DMS53 (cell line): ENCODE measurements around the gene FOXN1.
"Not testable (repeated sequence)": the region's sequence is repeated elsewhere in the genome, so short reads cannot be mapped to it uniquely, and the experiment has no call there.

Source experiments
- DNase-seq: peaks from one replicate; lab custom pipeline; 2025; lab: John Stamatoyannopoulos, UW

The FOXN1 gene

GRCh38 chr17:28505986-28506665 lies at the start of gene FOXN1:
Gene FOXN1 (plus strand): TSS chr17:28506348. CDS start chr17:28523970, 17,622 bp downstream.
- DNase-seq: no peak

DNA sequence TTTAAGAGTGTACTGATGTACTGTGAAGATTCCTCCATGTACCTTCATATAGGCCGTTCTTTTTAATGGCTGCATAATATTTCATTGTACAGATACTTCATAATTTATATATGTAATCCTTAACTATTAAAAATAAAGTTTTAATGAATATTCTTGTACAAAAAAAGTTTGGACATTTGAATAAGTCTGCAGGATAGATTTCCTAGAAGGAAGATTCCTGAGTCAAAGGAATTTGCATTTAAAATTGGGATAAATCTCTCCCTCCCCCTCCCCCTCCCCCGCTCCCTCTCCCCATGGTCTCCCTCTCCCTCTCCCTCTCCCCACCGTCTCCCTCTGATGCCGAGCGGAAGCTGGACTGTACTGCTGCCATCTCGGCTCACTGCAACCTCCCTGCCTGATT lies 48.3 kb upstream of the FOXN1 start:
- DNase-seq: no peak

DNA sequence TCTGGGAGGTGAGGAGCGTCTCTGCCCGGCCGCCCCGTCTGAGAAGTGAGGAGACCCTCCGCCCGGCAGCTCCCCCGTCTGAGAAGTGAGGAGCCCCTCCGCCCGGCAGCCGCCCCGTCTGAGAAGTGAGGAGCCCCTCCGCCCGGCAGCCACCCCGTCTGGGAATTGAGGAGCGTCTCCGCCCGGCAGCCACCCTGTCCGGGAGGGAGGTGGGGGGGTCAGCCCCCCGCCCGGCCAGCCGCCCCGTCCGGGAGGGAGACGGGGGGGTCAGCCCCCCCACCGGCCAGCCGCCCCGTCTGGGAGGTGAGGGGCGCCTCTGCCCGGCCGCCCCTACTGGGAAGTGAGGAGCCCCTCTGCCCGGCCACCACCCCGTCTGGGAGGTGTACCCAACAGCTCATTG lies 47.3 kb upstream of the FOXN1 start:
- not testable (repeated sequence) for DNase-seq

DNA sequence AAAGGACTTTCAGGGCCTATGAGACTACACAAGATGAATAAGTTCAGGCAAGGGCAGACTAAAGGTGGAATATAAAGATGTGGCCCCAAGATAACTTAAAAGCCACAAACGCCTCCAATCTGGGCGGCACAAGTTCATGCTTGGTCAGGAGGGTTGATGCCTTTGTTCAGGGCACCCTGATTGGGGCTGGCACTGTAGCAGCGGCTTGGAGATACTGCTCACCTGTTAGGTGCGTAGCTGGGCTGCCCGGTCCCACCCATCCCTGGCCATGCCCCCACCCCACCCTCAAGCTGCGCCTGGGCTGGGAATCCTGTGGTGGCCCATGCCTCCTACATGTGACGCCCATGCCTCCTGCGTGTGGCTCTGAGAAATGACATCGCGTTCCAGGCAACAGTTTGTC lies 45.2 kb upstream of the FOXN1 start:
- no peak for DNase-seq

DNA sequence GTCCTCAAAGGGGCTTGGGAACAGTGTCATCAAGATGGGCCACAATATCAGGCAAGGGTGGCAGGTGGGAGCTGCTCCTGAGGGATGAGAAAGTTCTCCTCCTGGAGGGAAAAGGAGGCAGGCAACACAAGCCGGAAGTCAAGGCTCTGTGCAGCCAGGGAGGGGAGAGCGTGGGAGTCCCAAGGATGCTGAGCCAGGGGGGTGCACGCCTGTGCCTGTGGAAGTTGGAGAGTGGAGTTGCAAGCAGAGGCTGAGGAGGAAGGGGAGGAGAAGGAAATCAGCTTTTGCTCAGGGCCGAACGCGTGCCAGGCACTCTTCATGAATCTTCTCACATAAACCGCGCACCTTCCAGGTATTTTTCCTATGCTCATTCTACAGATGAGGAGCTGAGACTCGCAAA lies 40.1 kb upstream of the FOXN1 start:
- no peak for DNase-seq

- no peak for DNase-seq
These were observed 39.6 kb upstream of the FOXN1 start for GRCh38 chr17:28466521-28467048.

- no peak for DNase-seq
These were observed 38.6 kb upstream of the FOXN1 start for GRCh38 chr17:28467456-28468025.

GRCh38 chr17:28468033-28468735 lies 38.0 kb upstream of the FOXN1 start:
- not testable (repeated sequence) for DNase-seq

- peak; percentile 40 for DNase-seq
These were observed 37.4 kb upstream of the FOXN1 start for GRCh38 chr17:28468781-28469180.

GRCh38 chr17:28469376-28469775 lies 36.8 kb upstream of the FOXN1 start:
- no peak for DNase-seq

DNA sequence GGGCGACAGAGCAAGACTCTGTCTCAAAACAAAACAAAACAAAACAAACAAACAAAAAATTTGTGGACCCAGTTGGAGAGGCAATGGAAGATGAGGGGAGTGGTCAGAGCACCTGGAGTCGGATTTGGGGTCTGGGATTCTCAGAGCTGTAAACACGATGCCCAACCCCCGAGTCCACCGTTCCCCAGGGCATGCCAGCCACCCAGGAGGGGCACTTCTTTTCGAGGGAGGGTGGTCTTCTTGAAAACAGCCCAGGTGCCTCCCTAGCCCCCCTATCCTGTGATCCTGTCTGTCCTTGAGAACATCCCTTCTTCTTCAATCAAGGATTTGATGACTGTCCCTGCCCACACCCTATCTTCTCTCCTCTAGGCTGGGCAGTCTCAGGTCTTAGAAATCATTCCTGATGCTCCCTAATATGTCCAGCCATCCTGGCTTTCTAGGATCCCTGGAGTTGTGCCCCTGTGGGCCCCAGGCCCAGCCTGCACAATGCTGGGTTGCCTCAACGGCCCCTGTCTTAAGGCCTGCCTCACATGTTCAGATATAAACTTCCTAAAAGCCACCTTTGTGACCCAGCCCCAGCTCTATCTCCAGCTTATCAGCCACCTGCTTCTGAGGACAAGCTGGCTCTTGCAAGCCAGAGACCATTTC lies 35.8 kb upstream of the FOXN1 start:
- no peak for DNase-seq

- DNase-seq: no peak
These were observed 35.2 kb upstream of the FOXN1 start for GRCh38 chr17:28470914-28471366.

GRCh38 chr17:28471531-28472342 lies 34.4 kb upstream of the FOXN1 start:
- DNase-seq: no peak

DNA sequence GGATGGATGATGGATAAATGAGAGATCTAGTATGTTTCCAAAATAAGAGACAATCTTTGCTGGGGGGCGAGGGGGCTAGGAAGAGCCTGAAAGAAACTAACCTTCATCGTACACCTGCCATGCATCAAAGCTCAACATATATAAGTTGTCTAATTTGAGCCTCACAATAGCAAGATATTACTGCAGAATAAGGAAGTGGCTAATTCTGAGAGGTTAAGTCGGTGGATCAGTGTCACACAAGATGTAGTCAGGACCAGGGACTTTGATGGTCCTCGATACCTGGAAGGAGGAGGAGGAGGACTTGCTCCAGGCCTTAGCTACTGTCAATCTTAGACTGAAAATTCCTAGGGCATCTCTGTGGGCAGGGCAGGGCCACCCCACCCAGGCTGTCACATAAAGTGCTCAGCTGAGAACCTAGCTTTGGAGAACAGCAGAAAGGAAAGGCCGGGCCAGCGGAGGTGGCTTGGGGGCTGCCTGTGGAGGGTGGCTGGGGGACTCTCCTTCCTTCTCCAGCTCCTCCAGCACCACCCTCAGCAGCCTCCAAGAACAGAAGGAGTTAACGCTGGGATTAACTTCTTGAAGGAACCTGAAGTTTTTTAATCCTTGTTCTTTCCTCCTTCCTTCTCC lies 33.2 kb upstream of the FOXN1 start:
- DNase-seq: no peak

DNA sequence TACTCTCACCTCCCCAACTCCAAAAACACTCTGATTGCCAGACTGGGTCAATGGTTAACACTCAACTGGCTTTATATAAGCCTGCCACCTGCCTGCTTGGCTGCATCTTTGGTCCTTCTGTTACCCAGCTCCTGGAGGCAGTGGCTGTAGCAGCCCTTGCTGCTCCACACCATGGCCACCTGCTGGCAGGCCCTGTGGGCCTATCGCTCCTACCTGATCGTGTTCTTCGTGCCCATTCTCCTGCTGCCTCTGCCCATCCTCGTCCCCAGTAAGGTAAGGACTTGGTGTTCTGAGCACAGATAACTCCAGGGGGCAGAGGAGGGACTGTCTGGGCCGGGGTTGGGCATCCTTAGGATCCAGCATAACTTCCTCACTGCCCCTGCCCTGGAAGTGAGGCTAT lies 32.6 kb upstream of the FOXN1 start, which contains the start of gene SLC13A2:
Gene SLC13A2, plus strand, starts transcription at position 103 of the 400 bp plus-strand sequence. Its CDS starts 69 bp downstream, at position 172.
- peak; percentile 32 for DNase-seq

DNA sequence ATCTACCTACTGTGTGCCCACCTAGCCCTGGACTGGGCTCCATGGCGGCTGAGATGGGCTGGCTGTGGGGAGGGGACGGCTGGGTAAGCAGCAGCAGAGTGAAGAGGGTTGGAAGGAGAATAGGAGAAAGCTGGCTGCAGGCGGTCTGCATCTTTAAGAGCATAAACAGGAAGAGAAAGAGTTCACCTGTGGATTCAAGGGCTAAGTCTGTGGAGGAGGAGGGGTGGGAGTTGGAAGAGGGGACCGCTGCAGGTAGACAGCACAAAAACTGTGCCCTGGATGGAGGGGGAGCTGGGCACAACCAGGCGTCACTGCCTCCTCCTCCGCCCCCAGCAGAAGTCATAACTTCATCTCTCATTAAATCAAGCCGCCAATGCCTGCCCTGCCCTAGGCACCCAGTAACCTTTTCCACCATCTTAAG lies 32.0 kb upstream of the FOXN1 start:
- no peak for DNase-seq

DNA sequence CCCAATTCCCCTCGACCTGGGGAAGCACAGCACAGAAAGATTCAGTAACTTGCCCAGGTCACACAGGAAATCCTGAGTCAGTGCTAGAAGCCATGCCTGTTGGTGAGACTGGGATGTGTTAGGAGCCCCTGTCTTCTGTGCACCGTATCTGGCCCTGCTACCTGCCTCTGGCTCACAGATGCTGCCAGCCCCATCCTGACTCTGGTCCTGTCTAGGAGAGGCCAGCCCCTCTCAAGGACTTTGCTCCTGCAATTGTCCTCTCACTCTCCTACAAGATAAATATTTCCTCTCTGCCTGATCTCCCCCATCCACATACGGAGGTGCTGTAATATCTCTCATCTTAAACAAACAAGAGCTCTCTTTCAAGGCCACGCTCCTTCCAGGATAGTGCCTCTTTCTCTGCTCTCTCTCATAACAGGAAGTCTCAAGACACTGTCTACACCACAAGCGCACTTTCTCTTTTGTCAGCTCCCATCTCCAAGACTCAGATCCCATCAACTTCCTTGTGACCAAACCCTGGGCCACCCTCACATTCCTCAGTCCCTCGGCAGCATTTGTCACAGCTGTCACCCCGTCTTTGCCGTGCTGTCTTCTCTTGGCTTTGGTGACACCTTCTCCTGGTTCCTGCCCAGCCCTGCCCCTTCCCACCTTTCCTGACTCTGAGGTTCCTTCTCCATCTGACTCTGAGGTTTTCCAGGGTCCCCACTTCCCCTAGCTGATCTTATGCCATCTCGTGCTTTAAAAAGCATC lies 30.8 kb upstream of the FOXN1 start:
- peak; percentile 42 for DNase-seq

DNA sequence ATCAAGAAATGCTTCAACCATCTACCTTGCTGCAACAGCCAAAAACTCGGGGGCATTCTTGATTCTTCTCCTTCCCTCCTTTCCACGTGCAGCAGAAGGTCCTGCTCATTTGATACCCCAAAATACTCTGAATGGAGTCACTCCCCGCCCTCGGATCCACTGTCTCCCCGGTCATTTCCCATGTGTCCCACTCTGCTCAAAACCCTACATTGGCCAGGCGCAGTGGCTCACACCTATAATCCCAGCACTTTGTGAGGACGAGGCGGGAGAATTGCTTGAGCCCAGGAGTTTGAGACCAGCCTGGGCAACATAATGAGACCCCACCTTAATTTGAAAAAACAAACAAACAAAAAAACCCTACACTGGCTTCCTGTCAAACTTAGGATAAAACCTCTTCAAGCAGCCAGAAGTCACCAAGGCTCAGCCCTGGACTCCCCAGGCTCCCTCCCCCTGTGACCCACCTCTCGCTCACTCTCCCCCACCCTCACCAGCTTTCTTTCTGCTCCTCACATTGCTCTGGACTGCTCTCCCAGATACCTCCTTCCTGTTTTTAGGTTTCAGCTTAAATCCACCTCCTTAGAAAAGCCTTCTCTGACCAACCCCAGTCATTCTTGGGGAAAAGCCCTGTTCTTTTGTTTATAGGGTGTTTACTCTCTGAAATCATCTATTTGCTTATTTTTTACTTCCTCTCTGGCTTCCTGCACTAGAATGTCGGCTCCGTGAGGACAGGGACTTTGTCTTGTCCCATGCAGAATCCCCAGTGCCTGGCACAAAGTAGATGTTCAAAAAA lies 29.9 kb upstream of the FOXN1 start:
- DNase-seq: peak; percentile 49

GRCh38 chr17:28477928-28478327 lies 28.2 kb upstream of the FOXN1 start:
- no peak for DNase-seq
